NCI-H82 treated with DMSO at 0.1 percent for 48 hours (cell line): Measurements from ENCODE around the gene LNPK.
"Not testable (repeated sequence)": the region's sequence is repeated elsewhere in the genome, so short reads cannot be mapped to it uniquely, and the experiment has no call there.

Experiments
- DNase-seq: peaks from one replicate; lab custom pipeline; 2025; ENCODE audit not compliant: unreplicated experiment; lab: John Stamatoyannopoulos, UW

The LNPK gene

DNA sequence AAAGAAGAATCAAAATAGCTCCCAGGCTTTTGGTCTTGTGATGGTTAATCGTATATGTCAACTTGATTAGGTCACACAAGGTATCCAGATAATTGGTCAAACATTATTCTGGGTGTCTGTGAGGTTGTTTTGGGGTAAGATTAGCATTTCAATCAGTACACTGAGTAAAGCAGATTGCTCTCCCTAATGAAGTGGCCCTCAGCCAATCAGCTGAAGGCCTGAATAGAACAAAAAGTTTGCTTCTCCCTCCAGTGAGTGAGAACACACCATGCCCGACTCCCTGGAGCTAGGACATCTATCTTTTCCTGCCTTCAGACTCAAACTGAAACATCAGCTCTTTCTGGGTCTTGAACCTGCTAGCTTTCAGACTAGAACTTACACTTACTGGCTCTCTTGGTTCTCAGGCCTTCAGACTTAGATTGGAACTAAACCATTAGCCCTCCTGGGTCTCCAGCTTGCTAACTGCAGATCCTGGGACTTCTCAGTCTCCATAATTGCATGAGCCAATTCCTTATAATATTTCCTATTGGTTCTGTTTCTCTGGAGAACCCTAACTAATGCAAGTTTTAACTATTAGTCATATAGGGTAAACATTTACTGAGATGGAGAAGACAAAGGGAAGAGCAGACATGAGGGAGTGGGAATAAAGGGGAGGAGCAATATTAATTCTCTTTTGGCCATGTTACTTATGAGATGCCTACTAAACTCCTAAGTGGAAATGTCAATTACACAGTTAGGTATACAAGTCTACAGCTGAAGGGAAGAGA is 25.5 kb downstream of the LNPK start:
- DNase-seq: no peak

DNA sequence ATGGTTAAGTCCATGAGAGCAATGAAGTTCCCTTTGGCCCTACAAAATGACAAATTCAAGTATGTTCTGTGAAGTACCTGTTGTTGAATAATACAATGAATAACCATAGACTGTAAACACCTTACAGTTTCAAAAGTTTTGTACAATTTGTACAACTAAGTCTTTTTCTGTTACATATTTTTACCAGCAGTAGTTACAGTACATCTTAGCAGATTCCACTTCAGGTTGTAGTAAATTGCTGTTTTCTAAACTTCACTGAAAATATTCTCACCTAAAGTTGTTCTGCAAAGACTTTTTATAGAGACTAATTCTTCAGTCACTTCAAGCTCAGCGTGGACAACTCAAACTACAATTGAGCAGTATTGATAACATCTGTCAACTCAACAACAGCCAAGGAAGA is 28.7 kb downstream of the LNPK start:
- DNase-seq: no peak

DNA sequence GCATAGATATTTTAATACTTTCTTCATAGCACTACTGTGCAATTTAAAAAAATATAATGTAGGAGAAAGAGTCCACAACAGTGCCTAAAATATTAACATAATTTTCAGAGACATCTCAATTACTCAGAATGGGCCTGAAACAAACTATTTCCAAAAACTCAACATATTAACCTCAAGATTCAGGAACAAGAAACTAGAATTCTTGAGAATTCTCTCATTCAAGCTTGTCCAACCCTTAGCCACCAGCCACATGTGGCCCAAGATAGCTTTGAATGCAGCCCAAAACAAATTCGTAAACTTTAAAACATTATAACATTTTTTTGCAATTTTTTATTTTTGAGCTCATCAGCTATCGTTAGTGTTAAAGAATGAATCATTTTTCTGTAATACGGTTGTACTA is 35.2 kb downstream of the LNPK start:
- no peak for DNase-seq

DNA sequence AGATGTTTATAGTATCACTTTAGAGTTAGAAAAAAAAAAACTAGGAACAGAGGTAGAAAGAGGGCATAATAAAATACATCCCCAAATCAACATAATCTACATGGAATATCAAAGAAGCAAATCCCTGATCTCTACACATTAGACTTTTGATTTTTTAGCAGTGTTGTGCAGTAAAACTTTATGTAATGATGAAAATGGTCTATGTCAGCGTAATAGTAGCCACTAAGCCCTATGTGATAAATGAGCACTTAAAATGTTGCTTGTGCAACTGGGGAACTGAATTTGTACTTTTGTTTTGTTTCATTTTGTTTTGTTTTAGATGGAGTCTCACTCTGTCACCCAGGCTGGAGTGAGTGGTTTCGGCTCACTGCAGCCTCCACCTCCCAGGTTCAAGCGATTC is 36.3 kb downstream of the LNPK start:
- no peak for DNase-seq

DNA sequence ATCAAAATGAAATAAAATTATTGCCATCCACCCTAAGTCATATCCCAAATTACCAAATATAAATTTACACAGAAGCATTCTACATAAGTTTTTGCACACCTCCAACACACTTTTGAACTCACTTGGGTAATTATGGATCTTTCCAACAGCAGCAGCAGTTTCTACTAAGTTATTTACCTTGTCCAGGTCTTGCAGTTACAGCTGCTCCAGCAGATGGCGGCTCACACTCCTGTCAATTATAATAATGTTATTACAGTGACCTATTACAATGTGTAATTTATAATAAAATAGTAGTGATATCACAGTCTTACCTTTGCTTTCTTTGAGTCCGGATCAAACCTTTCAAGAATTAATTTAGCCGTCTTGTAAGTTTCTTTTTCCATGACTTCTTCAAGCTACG is 37.9 kb downstream of the LNPK start:
- DNase-seq: peak; percentile 53

DNA sequence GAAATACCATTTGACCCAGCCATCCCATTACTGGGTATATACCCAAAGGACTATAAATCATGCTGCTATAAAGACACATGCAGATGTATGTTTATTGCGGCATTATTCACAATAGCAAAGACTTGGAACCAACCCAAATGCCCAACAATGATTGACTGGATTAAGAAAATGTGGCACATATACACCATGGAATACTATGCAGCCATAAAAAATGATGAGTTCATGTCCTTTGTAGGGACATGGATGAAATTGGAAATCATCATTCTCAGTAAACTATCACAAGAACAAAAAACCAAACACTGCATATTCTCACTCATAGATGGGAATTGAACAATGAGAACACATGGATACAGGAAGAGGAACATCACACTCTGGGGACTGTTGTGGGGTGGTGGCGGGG is 38.9 kb downstream of the LNPK start:
- DNase-seq: not testable (repeated sequence)

DNA sequence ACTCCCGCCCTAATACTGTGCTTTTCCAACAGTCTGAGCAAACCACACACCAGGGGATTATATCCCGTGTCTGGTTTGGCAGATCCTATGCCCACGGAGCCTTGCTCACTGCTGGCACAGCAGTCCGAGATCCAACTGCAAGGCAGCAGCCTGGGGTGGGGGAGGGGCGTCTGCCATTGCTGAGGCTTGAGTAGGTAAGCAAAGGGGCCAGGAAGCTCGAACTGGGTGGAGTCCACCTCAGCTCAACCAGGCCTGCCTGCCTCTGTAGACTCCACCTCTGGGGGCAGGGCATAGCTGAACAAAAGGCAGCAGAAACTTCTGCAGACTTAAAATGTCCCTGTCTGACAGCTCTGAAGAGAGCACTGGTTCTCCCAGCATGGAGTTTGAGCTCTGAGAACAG is 44.2 kb downstream of the LNPK start:
- no peak for DNase-seq

DNA sequence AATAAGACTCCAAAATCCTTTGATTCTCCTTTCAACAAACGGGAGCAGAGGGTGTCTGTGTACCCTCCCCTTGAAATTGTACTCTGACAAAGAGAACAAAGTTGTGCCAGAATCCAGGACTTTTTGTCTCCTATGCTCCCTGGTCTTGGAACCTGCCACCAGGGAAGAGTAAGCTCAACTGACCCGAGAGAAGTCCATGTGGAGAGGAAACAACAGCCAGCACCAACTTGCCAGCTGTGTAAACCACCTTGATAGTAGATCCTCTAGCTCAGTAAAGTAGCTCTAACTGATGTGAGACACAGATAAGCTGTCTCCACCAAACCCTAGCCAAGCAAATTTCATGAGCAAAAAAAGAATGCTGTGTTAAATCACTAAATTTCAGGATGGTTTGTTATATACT is 46.9 kb downstream of the LNPK start:
- no peak for DNase-seq

DNA sequence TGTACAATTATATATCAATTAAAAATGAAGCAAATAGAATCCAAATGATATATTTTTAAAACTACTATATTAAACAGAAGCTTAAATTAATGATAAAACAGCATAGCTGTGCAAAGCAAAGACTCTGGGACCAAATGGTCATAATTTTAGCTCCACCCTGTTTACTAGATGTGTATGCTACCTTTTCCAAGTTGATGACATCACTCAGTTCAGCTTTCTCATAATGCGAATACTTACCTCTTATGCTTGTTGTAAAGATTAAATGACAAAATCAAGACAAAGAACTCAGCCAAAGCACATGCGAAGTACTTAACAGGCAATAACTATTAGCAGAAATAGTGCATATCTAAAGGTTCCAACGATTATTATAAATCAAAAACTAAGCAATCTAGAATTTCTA is 51.6 kb downstream of the LNPK start:
- DNase-seq: no peak

DNA sequence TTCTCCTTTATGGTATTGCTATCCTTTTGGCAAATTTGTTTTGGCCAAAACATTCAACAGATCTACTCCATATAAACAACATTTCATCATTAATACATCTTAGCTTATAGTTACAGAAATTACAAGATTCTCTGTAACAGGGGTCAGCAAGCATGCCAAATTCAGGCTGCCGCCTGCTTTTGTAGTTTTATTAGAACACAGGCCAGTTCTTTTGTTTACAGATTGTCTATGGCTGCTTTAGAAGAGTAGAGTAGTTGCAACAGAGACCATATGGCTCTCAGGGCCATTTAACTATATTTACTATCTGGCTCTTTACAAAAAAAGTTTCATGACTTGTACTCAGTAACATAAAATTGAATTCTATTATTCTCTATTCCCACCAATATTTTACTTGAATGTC is 53.9 kb downstream of the LNPK start:
- no peak for DNase-seq

DNA sequence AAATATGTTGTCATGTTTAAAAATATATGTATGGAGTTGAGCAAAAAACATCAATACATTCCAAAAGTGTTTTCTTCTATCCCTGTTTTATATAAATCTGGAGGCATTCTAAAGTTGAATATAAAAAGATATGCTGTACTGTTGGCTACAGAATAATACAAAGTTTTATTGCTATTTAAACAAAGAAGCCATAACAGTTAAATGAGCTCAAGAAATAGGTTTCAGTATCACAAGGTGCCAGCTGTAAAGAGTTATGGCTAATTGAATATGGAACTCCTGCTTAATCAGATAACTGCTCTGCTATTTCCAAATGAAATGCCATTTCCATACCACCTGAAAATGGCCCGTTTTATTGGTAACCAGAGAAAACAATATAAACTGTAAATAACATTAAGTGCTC is 55.0 kb downstream of the LNPK start:
- DNase-seq: no peak

DNA sequence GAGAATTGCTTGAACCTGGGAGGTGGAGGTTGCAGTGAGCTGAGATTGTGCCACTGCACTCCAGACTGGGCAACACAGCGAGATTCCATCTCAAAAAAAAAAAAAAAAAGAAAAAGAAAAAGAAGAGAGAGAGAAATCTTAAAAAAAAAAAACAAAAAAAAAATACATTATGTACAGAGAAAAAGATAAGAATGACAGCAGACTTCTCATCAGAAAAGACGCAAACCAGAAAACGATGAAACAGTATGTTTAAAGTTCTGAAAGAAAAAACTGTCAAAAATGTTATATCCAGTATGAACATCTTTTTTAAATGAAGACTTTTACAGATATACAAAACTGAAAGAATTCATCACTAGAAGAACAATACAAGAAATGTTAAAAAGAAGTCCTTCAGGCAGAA is 60.4 kb downstream of the LNPK start:
- DNase-seq: no peak

DNA sequence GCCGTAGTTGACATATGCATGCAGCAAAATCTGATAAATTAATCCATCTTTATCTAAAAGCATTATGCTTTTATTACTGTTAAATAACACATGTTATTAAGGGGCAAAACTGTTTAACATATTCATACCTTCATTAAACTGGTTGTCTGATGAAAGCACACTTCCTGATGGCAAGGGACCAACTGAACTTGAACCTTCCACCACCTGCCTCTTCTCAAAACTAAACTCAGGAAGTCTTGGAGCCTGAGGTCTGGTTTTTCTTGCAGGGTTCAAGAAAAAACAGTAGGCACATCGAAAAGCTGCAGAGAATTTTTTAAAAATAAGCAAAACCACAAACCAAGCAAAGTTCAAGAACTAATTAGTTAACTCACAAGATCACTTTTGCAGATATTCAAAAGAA is 64.9 kb downstream of the LNPK start:
- DNase-seq: no peak

DNA sequence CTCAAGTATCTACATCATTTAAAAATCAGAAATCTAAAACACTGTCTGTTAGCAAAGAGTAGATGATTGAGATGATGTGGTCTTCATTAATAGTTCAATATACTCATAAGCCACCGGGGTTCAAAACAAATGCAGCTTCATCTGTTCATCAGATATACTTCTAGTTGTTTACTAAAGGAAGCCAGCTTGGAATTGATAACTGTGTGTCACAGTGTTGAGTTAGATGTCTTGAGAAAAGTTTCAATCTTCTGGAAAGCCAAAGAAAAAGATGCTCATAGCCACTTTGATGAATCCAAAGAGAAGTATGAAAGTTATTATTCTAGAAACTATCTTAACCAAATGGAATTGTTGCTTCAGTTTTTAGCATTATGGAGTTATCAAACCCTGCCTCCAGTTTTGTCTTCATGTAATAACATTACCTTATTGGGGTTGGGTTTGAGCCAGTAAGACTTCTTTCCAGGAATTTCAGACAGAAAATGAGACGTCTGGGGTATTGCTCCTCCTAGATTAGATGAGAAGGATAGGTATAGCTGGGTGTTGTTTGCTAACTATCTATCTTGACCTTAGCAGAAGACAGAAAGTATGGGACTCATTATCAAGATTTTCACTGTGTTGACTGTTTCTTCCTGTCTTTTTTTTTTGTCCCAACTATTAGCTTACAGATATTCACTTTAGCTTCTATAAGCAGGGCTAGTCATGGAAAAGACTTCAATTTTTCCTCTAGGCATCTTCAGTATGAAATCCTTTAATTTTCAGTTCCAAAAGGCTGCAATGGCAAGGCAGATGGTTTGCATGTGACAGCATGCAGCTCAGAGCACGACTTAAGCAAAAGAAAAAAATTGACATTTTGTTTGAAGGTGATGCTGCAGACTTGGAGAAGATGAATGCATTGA is 66.5 kb downstream of the LNPK start:
- no peak for DNase-seq

DNA sequence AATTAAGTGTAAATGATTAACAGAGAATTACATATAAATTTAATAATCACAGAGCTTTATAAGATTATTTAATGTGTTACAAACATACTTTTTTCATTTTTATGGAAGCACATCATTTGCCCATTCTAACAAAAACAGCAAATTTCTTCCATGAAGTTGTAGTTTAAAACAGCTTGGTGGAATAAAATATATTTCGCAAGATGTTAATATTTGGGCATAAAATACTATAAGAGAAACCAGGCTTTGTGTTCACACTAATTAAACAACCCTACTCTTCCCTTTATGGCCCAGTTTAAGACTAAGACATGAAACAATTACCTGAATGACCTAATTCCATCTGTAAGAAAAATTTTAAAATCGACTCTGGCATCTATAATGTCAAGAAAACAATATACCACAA is 69.4 kb downstream of the LNPK start:
- no peak for DNase-seq

DNA sequence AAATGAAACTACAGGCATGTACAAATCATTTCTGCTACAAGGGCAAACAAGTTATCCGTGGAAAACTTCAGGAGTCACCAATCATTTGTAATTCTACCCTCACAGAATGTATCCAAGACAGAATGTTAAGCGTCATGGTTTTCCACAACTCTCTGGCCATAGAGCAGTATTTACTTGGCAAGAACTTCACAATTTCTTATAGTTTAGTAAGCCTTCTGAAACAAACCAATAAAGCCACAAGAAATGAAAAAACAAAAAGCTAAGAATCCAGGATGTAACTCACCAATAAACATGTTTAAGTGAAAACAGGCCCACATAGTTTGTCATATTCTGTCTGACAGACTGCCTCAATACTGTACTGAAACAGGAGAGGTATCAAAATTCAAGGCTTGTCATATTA is 70.3 kb downstream of the LNPK start:
- DNase-seq: no peak

DNA sequence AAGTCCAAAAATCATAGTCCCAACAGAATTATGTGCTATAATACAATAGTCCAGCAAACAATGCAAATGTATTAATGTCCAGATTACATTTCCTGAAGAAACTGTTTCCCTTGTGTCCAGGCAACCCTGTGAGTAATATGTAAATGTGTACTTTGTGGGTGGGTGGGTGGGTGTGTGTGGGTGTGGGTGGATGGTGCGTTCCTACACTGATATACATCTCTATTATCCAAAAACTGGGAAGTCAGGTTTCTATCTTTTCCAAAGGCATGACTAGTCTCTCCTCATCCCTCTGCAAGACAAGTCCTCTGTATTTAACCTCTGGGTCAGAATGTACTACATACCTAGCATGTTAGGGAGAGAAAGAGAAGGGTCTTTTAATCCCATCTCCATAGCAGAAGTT is 71.6 kb downstream of the LNPK start:
- DNase-seq: no peak

DNA sequence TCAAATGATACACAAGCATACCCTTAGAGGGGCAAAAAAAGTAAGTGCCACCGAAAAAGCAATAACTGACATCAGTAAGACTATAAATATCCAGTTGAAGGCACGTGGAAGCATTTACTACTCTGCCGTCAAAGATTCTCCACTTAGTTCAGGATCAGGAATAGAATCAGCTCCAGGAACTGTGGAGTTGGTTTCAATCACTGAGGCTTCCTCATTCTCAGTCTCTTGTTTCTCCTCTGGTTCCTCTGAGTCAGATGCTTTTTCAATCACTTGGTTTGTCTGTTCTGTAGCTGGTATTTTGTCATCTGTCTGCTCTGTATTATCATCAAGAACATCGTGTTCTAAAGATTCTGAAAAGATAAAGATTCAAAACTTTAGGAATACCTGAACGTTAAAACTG is 72.2 kb downstream of the LNPK start:
- DNase-seq: no peak

DNA sequence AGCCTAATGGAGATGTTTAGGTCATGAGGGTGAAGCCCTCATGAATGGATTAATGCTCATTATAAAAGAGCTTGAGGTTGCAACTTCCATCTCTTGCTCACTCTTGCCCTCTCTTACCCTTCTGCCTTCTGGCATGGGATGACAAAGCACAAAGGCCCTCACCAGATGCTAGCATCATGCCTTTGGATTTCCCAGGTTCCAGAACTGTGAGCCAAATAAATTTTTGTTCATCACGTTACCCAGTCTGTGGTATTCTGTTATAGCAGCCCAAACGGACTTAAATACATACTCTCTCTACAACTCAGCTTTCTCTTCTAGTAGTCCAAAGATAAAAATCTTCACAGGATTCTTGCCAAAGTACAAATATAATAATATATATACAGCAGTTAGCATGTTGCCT is 75.8 kb downstream of the LNPK start:
- DNase-seq: no peak

DNA sequence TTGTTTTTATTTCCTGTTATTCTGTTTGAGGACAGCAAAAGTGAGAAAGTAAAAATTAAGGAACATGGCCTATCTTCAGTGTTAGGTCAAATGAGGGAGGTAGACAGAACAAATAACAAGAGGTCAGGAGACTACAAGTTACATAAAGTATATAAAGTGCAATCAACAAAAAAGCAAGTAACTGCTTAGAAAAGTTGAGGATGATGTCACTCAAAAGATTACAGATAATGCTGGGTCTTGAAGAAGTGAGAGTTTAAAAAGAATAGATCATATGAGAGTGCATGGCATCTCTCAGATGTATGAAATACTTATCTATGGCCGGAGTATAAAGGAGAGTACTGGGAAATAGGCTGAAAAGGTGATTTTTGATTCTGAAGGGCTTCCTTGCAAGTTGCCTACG is 79.9 kb downstream of the LNPK start:
- no peak for DNase-seq

DNA sequence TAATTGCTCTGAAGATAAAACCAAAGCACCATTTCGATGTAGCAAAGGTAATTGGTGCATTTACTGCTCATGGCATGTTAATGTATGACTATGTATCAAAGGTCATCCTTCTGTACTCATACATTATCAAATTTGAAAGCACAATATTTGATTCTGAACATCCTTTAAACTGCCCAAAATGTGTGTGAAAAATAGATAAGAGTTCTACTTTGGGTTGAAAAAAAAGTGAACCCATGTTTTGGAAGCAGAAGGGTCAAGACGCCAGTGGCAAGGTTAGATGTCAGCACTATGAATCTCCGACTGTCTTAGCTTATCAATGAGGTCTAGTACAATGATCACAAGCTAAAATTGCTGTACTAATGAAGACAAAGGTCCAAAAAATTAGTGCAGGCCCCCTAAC is 83.1 kb downstream of the LNPK start:
- DNase-seq: no peak

DNA sequence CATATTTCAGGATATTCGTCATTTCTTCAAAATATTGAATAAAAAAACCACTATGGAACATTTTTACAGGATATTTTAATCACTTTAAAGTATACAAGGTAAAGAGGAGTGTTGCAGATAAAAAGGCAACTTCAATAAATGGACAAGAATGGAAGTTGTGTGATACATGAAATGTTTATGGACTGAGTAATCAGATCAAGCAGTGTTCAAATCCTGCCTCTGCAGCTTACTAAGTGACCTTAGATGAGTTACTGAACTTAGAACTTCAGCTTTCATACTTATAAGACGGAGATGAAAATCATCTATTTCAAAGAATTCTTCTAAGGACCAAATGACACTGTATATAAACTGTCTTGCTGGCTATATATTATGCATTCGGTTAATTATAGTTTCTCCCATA is 87.2 kb downstream of the LNPK start:
- DNase-seq: no peak
